ENCODE data around the gene GNPTG.

- TF ChIP-seq POLR2AphosphoS5 (IDR thresholded peaks at IDR 0.05; ENCODE audit: insufficient read depth, low read depth, low read length): peak; percentile 14
- TF ChIP-seq POLR2A (IDR thresholded peaks at IDR 0.05; ENCODE audit: low read depth, low read length): no peak
- peak; percentile 23 for TF ChIP-seq MAX (IDR thresholded peaks at IDR 0.05; ENCODE audit: insufficient read depth, insufficient read length)
- TF ChIP-seq CTCF (IDR thresholded peaks at IDR 0.05; ENCODE audit: extremely low read depth in 1 of 2, insufficient read depth in 1 of 2, low read depth in 1 of 2, low read length in 2 of 2): no peak
- TF ChIP-seq EZH2 (IDR thresholded peaks at IDR 0.05; ENCODE audit: borderline replicate concordance, low read depth, low read length, severe bottlenecking): no peak
- TF ChIP-seq FOS (IDR thresholded peaks at IDR 0.05; ENCODE audit: borderline replicate concordance, insufficient read depth, low read length): no peak
- TF ChIP-seq JUN (IDR thresholded peaks at IDR 0.05; ENCODE audit: borderline replicate concordance, insufficient read depth, insufficient read length, low read depth): no peak
- no peak for TF ChIP-seq GATA2 (IDR thresholded peaks at IDR 0.05; ENCODE audit: insufficient read depth, insufficient read length, low read depth, low read length)
Measured at GRCh38 chr16:1311738-1312466, 39.8 kb upstream of the GNPTG start.
